Activated B cell treated with CpG ODN at 0.5 μM for 24 hours (primary cell): ENCODE results near the gene APCDD1L. TPM values are rescaled to one million over a fixed set of nuclear protein-coding genes. Genes with fewer than 3 reads are reported as not detected.

Experiments used
- ATAC-seq: fragments of 200-7000 bp; cut with Tn5 transposase; one replicate; pipeline ENCODE4 v1.10.0; 2021; ENCODE audit warnings: low read depth, mild to moderate bottlenecking, moderate library complexity
- CTCF ChIA-PET: fragments of 350-600 bp; sonication (Branson Sonifier 250); formaldehyde crosslinking; loops from one replicate; lab custom pipeline; 2021; ENCODE audit warnings: antibody characterized with exemption; lab: Charles Lee
- POLR2A ChIA-PET: fragments of 350-600 bp; sonication (Branson Sonifier 250); formaldehyde crosslinking; loops from one replicate; lab custom pipeline; 2021; ENCODE audit warnings: antibody characterized with exemption; lab: Charles Lee
- DNase-seq: peaks from one replicate; pipeline ENCODE4 v3.0.0; 2022
- H3K27ac Mint-ChIP-seq: one replicate; pipeline ENCODE4 v1.8.0; 2020; ENCODE audit warnings: mixed read lengths
- H3K27me3 Mint-ChIP-seq: one replicate; pipeline ENCODE4 v1.8.0; 2021; ENCODE audit warnings: mixed read lengths
- H3K36me3 Mint-ChIP-seq: one replicate; pipeline ENCODE4 v1.8.0; 2021; ENCODE audit warnings: low read depth, mixed read lengths
- H3K4me1 Mint-ChIP-seq: one replicate; pipeline ENCODE4 v1.8.0; 2021; ENCODE audit warnings: mixed read lengths
- H3K4me3 Mint-ChIP-seq: one replicate; pipeline ENCODE4 v1.8.0; 2020; ENCODE audit warnings: mild to moderate bottlenecking, mixed read lengths
- H3K9me3 Mint-ChIP-seq: one replicate; pipeline ENCODE4 v1.8.0; 2020; ENCODE audit warnings: mixed read lengths
- intact Hi-C: fragments of 100-400 bp; cut with micrococcal nuclease; formaldehyde crosslinking; loops from one replicate; pipeline ENCODE4 v1.15.1; 2024
- total RNA-seq: library from RNA; stranded (reverse); gene quantifications from 2 replicates; pipeline ENCODE4 v1.2.3, GENCODE V29; 2022
- TF ChIP-seq, protein P1 (sequence below): fragments of 200-600 bp; IDR thresholded peaks from one replicate; pipeline ENCODE4 v1.8.0; 2022; ENCODE audit warnings: antibody characterized with exemption, mild to moderate bottlenecking

APCDD1L gene
- total RNA-seq, 1 donor from 2014 or later: not detected

DNA sequence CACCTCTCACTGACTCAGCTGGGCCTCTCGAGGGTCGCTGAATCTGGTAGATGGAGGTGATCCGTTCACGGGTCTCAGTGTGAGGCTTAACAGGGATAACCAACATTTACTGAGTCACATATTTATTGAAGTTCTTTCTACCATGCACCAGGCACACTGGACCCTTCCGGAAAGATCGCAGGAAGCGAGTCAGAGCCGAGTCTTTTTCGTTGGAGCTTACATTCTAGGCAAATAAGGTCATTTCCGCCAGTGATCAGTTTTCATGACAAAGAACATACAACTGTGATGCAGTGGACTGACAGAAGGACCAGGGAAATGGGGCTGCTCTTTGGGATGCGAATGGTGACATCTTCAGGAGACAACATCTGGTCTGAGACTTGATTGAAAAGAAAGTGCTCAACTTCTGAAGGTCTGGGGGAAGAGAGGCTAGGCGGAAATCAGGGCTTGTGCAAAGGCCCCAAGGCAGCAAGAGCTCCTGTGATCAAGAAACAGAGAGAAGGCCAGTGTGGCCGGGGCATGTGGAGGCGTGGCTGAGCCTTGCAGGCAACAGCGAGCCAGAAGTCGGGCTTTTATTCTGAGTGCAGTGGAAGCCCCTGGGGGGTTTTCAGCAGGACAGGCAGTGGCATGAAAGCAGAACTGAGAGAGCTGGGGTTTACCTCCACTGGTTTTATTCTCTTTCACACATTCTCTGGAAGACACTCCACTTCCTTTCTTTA lies 56.7 kb downstream of the APCDD1L start:
- ChIA-PET POLR2A (interaction anchor here (0.6 to 3.0 kb wide), 5 partner anchors 70 to 1068 kb away, joined by 3 to 16 read pairs (median 7); partner anchors contain the start of genes RBM38, STX16 and VAPB), CTCF (interaction anchor here (0.9 to 1.7 kb wide), 3 partner anchors 11 to 193 kb away, joined by 5 to 6 read pairs (median 6); partner anchors contain the start of genes STX16 and VAPB)
- peaks cover 11% of the 10 kb centered on the region for H3K36me3 Mint-ChIP-seq
- TF ChIP-seq, protein P1, sequence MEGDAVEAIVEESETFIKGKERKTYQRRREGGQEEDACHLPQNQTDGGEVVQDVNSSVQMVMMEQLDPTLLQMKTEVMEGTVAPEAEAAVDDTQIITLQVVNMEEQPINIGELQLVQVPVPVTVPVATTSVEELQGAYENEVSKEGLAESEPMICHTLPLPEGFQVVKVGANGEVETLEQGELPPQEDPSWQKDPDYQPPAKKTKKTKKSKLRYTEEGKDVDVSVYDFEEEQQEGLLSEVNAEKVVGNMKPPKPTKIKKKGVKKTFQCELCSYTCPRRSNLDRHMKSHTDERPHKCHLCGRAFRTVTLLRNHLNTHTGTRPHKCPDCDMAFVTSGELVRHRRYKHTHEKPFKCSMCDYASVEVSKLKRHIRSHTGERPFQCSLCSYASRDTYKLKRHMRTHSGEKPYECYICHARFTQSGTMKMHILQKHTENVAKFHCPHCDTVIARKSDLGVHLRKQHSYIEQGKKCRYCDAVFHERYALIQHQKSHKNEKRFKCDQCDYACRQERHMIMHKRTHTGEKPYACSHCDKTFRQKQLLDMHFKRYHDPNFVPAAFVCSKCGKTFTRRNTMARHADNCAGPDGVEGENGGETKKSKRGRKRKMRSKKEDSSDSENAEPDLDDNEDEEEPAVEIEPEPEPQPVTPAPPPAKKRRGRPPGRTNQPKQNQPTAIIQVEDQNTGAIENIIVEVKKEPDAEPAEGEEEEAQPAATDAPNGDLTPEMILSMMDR: no peak
- ATAC-seq (peak; percentile 99), DNase-seq (peak; percentile 58)
- intact Hi-C loops: loop anchor here (1.0 to 10.0 kb wide), 6 partner anchors 8 to 1994 kb away; partner anchors contain the start of genes RTF2, VAPB and ZBP1
- no peaks in the 10 kb centered on the region for H3K27me3 Mint-ChIP-seq
- H3K27ac Mint-ChIP-seq: peak overlapping the region; percentile 74
- H3K9me3 Mint-ChIP-seq: peaks cover 10% of the 10 kb centered on the region
- peaks cover 30% of the 10 kb centered on the region for H3K4me1 Mint-ChIP-seq
- peak overlapping the region; percentile 53 for H3K4me3 Mint-ChIP-seq

DNA sequence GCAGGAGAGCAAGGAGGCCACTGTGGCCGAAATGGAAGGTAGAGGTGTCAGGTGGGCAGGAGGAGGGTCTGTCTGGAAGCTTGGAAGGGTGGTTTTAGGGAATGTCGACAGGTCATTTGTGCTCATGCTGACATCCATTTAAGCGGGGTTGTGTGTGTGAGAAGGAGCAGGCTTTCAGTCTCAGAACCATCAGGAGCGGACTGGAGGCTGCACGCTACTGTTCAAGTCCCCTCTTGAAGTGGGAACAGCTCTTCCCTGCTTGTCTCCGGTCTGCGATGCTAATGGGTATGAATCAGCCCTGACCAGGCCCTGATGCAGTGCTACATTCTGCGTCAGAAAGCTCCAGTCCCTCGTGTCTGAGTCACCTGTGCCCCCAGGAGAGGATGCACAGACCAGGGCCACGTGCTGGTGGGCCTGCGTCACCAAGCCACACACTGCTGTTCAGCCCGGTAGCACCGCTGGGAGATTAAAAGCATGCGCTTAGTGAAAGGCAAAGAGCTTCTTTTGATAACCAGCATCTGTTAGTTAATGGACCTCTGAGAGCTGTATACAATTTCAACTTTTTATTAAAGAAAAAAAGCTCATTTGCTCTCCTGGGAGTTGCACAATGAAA lies 58.0 kb downstream of the APCDD1L start:
- peaks cover 30% of the 10 kb centered on the region for H3K4me1 Mint-ChIP-seq
- ChIA-PET CTCF (no interaction called here), POLR2A (interaction anchor here (1.1 to 3.0 kb wide), 2 partner anchors 68 to 194 kb away, joined by 4 to 16 read pairs; partner anchors contain the start of genes STX16 and VAPB)
- peaks cover 10% of the 10 kb centered on the region for H3K9me3 Mint-ChIP-seq
- no peaks in the 10 kb centered on the region for H3K27me3 Mint-ChIP-seq
- intact Hi-C loops: loop anchor here (10.0 kb wide), 2 partner anchors 832 to 1992 kb away; partner anchors contain the start of genes RTF2 and ZBP1
- TF ChIP-seq, protein P1: no peak
- H3K4me3 Mint-ChIP-seq: no peak overlapping the region
- DNase-seq (no peak), ATAC-seq (no peak)
- H3K36me3 Mint-ChIP-seq: peaks cover 11% of the 10 kb centered on the region
- H3K27ac Mint-ChIP-seq: no peak overlapping the region

DNA sequence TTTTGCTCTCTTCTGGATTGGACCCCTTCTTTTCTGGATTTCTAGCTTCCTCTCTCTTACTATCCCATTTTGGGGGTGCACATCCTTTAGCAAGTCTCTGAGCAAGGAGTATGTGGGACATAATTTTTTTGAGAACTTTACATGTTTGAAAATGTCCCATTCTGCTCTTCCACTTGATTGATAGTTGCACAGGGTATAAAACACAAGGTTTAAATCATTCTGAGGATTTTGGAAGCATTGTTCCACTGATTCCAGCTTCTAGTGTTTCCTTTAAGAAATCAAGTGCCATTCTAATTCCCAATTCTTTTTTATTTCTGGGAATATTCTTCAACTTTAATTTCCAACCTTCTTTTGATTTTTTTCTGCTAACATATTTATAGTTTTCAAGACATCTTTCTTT lies 60.7 kb downstream of the APCDD1L start:
- ChIA-PET POLR2A (no interaction called here), CTCF (no interaction called here)
- no peak overlapping the region for H3K27ac Mint-ChIP-seq

DNA sequence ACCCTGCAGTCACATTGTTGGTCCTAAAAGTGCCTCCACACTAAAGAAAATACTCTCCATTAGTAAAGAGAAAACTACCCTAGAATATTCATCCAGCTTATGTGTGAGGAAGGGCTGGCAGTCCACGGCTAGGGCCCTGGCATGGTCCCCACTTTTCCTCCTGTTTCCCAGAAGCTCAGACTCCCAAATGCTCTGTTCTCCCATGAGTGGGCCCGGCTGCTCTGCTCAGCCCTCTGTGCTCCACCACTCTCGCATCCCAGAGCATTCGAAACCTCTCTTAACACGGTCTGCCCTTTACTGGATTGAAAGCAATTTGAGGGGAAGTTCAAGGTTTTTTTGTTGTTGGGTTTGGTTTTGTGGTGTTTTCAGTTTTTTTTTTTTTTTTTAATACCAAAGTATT lies 61.8 kb downstream of the APCDD1L start:
- CTCF ChIA-PET: no interaction called here
- peaks cover 28% of the 10 kb centered on the region for H3K36me3 Mint-ChIP-seq
- ATAC-seq (no peak), DNase-seq (no peak)
- no peaks in the 10 kb centered on the region for H3K27me3 Mint-ChIP-seq
- H3K27ac Mint-ChIP-seq: no peak overlapping the region
- H3K4me3 Mint-ChIP-seq: no peak overlapping the region
- H3K4me1 Mint-ChIP-seq: peaks cover 25% of the 10 kb centered on the region
- H3K9me3 Mint-ChIP-seq: peaks cover 10% of the 10 kb centered on the region
- TF ChIP-seq, protein P1: no peak
- POLR2A ChIA-PET: interaction anchor here (0.7 kb wide), 1 partner anchor 184 kb away, joined by 6 read pairs; no protein-coding TSS in a partner anchor
- intact Hi-C loops: loop anchor here (10.0 kb wide), 2 partner anchors 829 to 1989 kb away; partner anchors contain the start of genes RTF2 and ZBP1

More for the DNA sequence above, 60.7 kb downstream of the APCDD1L start:
- Mint-ChIP-seq H3K4me3 (no peak overlapping the region), H3K36me3 (peaks cover 18% of the 10 kb centered on the region), H3K4me1 (peaks cover 34% of the 10 kb centered on the region), H3K9me3 (peaks cover 10% of the 10 kb centered on the region), H3K27me3 (no peaks in the 10 kb centered on the region)
- TF ChIP-seq, protein P1: no peak
- ATAC-seq (no peak), DNase-seq (no peak)
- intact Hi-C loops: loop anchor here (10.0 kb wide), 2 partner anchors 830 to 1990 kb away; partner anchors contain the start of genes RTF2 and ZBP1
